ENCODE results near the gene ABLIM3. TPM values are rescaled to one million over a fixed set of nuclear protein-coding genes. Genes with fewer than 3 reads are reported as not detected.

The ABLIM3 gene
- total and polyA plus RNA-seq, 2 of the 13 experiments (the other 11 are each of a cell fraction or from before 2014, with no cell fraction given): 0.53 to 6.3 TPM

DNA sequence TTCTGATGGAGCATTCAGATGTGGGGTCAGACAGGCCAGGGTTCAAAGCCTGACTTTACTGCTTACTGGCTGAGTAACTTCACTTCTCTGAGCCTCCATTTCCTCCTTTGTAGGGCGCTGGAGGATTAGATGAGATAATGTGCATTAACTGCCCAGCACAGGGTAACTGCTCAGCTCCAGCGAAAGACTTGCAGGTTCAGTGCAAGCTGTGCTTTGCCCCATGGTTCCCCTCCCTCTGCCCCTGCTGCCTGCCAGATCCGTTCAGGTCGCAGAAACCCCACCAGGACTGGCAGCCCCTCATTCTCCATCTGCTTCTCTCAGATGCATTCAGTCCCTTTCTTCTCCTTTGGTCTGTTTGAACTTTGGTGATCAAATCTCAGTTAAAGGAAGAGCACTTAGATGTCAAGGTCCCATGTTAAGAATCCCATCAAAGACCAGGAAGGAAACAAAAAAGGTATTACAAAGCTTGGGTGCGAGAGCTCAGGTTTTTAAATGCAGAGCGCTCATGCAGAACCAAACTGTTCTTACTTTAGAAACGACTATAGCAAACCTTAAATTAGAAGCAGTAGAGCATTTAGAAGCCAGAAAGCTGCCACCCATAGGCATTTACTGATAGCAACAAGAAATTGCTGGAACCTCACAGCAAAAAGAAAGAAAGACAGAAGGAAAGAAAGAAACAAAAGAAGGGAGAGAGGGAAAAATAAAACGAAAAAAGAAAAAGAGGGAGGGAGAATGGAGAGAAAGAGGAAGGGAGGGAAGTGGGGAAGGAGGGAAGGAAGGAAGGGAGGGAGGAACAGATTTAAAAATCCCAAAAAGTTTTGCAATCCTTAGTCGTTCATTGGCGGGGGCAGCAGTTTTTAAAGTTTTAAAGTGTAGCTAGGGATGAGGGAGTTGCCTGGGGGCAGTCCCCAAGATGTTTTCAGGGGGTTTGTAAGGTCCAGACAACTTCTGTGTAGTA, 153.9 kb downstream of the ABLIM3 start:
- ATAC-seq: no peak
- in situ Hi-C loops (cut with HindIII; ENCODE audit: extremely low pct_ligation_motif_present, low pct_unique_long_range_greater_than_20kb) (no loop called here), intact Hi-C loops (cut with micrococcal nuclease; ENCODE audit: unreplicated experiment) (no loop called here)
- H3K79me2 ChIP-seq (ENCODE audit: insufficient read depth, low read length): no peaks in the 10 kb centered on the region
- H3K4me3 ChIP-seq (replicated peaks in 1 of 3; ENCODE audit: insufficient read depth in 1 of 3, low read depth in 2 of 3, low read length in 3 of 3): no peak overlapping the region
- no peak overlapping the region for H2AFZ ChIP-seq (ENCODE audit: low read length)
- FAIRE-seq: no peak
- no TSS peak for BruUV-seq (replicated peaks)
- no peak for DNase-seq (ENCODE audit: low spot score)
- TF ChIP-seq HES4 (CRISPR knock-in tag; IDR thresholded peaks at IDR 0.05; ENCODE audit: borderline replicate concordance) (no peak), HNRNPK (IDR thresholded peaks at IDR 0.05; ENCODE audit: low read depth, low read length, poor library complexity, severe bottlenecking) (peak; percentile 44)
- POLR2A ChIA-PET: no interaction called here
- H3K4me1 ChIP-seq (ENCODE audit: insufficient read depth, low read length): peaks cover 19% of the 10 kb centered on the region
- no peak overlapping the region for H3K4me2 ChIP-seq (ENCODE audit: low read depth, low read length)
- H3K27ac ChIP-seq (ENCODE audit: extremely low read length, insufficient read depth, low read length): no peak overlapping the region
- CTCF ChIA-PET (ENCODE audit: low intra/inter-chr PET ratio, low total read pairs): no interaction called here
- no peaks in the 10 kb centered on the region for H3K9me3 ChIP-seq (ENCODE audit: low read length)
- H3K9ac ChIP-seq (ENCODE audit: insufficient read depth, low read depth, low read length): no peak overlapping the region
- no peaks in the 10 kb centered on the region for H4K20me1 ChIP-seq (ENCODE audit: insufficient read depth, low read length)
- H3K36me3 ChIP-seq (replicated peaks in 1 of 2; ENCODE audit: control insufficient read depth in 1 of 2, insufficient read depth in 2 of 2, low read length in 2 of 2): no peaks in the 10 kb centered on the region
- 49% methylated on average over 10 of the region's 10 CpGs for WGBS (ENCODE audit: low lambda C conversion rate)
- no peaks in the 10 kb centered on the region for H3K27me3 ChIP-seq (ENCODE audit: control insufficient read depth in 1 of 2, insufficient read depth in 2 of 2, low read length in 2 of 2)

DNA sequence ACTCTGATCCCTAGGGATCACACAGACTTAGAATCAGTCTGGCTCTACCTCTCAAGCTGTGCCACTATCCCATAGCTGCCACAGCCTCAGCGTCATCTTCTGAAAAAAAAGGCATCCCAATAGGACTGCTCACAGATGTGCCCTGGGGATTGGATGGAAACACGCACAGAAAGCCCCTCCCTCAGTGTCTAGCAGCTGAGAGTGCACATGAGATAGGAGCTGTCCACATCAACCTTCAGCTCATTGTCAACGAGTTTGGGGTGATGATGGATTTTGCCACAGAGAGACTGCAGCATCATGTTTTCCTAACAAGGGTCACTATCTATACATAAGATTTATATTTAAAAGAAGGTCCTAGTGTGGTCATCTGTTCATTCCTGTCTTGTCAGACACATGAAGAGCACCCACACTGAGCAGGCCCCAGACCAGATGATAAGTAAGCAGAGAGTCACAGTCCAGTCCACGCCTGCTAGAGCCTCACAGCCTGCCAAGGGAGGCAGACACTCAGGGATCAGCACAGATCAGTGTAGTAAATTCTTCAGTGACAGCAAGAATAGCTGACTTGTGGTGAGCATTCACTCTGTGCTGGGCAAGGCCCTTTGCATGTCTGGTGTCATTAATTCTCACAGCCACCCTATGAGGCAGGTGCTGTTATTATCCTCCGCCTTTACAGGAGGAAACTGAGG, 156.2 kb downstream of the ABLIM3 start:
- H3K4me2 ChIP-seq (ENCODE audit: low read depth, low read length): no peak overlapping the region
- ChIA-PET POLR2A (no interaction called here), CTCF (ENCODE audit: low intra/inter-chr PET ratio, low total read pairs) (no interaction called here)
- H3K27me3 ChIP-seq (ENCODE audit: control insufficient read depth in 1 of 2, insufficient read depth in 2 of 2, low read length in 2 of 2): no peaks in the 10 kb centered on the region
- ATAC-seq (no peak), FAIRE-seq (no peak), DNase-seq (ENCODE audit: low spot score) (no peak)
- no peak overlapping the region for H3K27ac ChIP-seq (ENCODE audit: extremely low read length, insufficient read depth, low read length)
- peaks cover 27% of the 10 kb centered on the region for H3K4me1 ChIP-seq (ENCODE audit: insufficient read depth, low read length)
- no peak overlapping the region for H3K4me3 ChIP-seq (replicated peaks in 1 of 3; ENCODE audit: insufficient read depth in 1 of 3, low read depth in 2 of 3, low read length in 3 of 3)
- H3K79me2 ChIP-seq (ENCODE audit: insufficient read depth, low read length): no peaks in the 10 kb centered on the region
- H3K9ac ChIP-seq (ENCODE audit: insufficient read depth, low read depth, low read length): no peak overlapping the region
- no TSS peak for BruUV-seq (replicated peaks)
- in situ Hi-C loops (cut with HindIII; ENCODE audit: extremely low pct_ligation_motif_present, low pct_unique_long_range_greater_than_20kb) (no loop called here), intact Hi-C loops (cut with micrococcal nuclease; ENCODE audit: unreplicated experiment) (no loop called here)
- H2AFZ ChIP-seq (ENCODE audit: low read length): no peak overlapping the region
- WGBS (ENCODE audit: low lambda C conversion rate): 49% methylated on average over 4 of the region's 5 CpGs
- no peaks in the 10 kb centered on the region for H3K36me3 ChIP-seq (replicated peaks in 1 of 2; ENCODE audit: control insufficient read depth in 1 of 2, insufficient read depth in 2 of 2, low read length in 2 of 2)
- H3K9me3 ChIP-seq (ENCODE audit: low read length): no peaks in the 10 kb centered on the region
- H4K20me1 ChIP-seq (ENCODE audit: insufficient read depth, low read length): no peaks in the 10 kb centered on the region
- TF ChIP-seq, protein P1, sequence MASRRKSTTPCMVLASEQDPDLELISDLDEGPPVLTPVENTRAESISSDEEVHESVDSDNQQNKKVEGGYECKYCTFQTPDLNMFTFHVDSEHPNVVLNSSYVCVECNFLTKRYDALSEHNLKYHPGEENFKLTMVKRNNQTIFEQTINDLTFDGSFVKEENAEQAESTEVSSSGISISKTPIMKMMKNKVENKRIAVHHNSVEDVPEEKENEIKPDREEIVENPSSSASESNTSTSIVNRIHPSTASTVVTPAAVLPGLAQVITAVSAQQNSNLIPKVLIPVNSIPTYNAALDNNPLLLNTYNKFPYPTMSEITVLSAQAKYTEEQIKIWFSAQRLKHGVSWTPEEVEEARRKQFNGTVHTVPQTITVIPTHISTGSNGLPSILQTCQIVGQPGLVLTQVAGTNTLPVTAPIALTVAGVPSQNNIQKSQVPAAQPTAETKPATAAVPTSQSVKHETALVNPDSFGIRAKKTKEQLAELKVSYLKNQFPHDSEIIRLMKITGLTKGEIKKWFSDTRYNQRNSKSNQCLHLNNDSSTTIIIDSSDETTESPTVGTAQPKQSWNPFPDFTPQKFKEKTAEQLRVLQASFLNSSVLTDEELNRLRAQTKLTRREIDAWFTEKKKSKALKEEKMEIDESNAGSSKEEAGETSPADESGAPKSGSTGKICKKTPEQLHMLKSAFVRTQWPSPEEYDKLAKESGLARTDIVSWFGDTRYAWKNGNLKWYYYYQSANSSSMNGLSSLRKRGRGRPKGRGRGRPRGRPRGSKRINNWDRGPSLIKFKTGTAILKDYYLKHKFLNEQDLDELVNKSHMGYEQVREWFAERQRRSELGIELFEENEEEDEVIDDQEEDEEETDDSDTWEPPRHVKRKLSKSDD (CRISPR knock-in tag; IDR thresholded peaks at IDR 0.05; ENCODE audit: low read depth): no peak
- no peak for TF ChIP-seq TCF7 (IDR thresholded peaks at IDR 0.05; ENCODE audit: low read depth)
- no peak for TF ChIP-seq ZNF776 (CRISPR knock-in tag; IDR thresholded peaks at IDR 0.05)
- TF ChIP-seq ZNF569 (CRISPR knock-in tag; IDR thresholded peaks at IDR 0.05; ENCODE audit: borderline replicate concordance): no peak
- TF ChIP-seq, protein P2, sequence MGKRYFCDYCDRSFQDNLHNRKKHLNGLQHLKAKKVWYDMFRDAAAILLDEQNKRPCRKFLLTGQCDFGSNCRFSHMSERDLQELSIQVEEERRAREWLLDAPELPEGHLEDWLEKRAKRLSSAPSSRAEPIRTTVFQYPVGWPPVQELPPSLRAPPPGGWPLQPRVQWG (CRISPR knock-in tag; IDR thresholded peaks at IDR 0.05; ENCODE audit: borderline replicate concordance, low read depth): no peak
- TF ChIP-seq PCBP2 (optimal IDR thresholded peaks at IDR 0.05; ENCODE audit: low read depth, low read length, poor library complexity, severe bottlenecking): no peak
- TF ChIP-seq ZNF234 (CRISPR knock-in tag; conservative IDR thresholded peaks at IDR 0.05): no peak
- TF ChIP-seq, protein P3, sequence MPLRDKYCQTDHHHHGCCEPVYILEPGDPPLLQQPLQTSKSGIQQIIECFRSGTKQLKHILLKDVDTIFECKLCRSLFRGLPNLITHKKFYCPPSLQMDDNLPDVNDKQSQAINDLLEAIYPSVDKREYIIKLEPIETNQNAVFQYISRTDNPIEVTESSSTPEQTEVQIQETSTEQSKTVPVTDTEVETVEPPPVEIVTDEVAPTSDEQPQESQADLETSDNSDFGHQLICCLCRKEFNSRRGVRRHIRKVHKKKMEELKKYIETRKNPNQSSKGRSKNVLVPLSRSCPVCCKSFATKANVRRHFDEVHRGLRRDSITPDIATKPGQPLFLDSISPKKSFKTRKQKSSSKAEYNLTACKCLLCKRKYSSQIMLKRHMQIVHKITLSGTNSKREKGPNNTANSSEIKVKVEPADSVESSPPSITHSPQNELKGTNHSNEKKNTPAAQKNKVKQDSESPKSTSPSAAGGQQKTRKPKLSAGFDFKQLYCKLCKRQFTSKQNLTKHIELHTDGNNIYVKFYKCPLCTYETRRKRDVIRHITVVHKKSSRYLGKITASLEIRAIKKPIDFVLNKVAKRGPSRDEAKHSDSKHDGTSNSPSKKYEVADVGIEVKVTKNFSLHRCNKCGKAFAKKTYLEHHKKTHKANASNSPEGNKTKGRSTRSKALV (CRISPR knock-in tag; IDR thresholded peaks at IDR 0.05): no peak
